Pancreas (tissue), 10 donors: ENCODE measurements around the gene TMEM120B. TPM values are rescaled to one million over a fixed set of nuclear protein-coding genes. Genes with fewer than 3 reads are reported as not detected.

Experiments
- ATAC-seq, 4 donors: fragments of 200-7000 bp; cut with Tn5 transposase; one replicate each; pipeline versions ENCODE4 v1.8.0 to v1.9.1; 2020; ENCODE audit warnings: mild to moderate bottlenecking in 4 of 4, moderate library complexity in 4 of 4
- DNase-seq, 6 donors: peaks; one replicate each; pipeline ENCODE4 v3.0.0-alpha.2; 2020
- FAIRE-seq: peaks from 2 replicates; lab custom pipeline; 2012; peaks lifted over from hg19 to GRCh38; lab: Jason Lieb, UNC
- H3K27ac ChIP-seq, 4 donors: fragments of 200-600 bp; sonication (generic); 1 replicate in 3 of 4; 2 replicates in 1 of 4; pipeline versions ENCODE4 v1.5.0 to v1.8.0; 2020
- H3K27me3 ChIP-seq, 4 donors: fragments of 200-600 bp; one replicate each; pipeline ENCODE4 v1.8.0; 2021
- H3K36me3 ChIP-seq, 3 donors: fragments of 200-600 bp; sonication (generic) in 1 of 3; one replicate each; pipeline versions ENCODE4 v1.5.0 to v1.8.0; 2020 to 2021
- H3K4me1 ChIP-seq, 3 donors: fragments of 200-600 bp; one replicate each; pipeline ENCODE4 v1.8.0; 2021
- H3K4me3 ChIP-seq, 4 donors: fragments of 200-600 bp; sonication (generic) in 2 of 4; one replicate each; pipeline versions ENCODE4 v1.5.0 to v1.8.0; 2020 to 2021
- H3K9me3 ChIP-seq, 4 donors: fragments of 200-600 bp; one replicate each; pipeline ENCODE4 v1.8.0; 2021
- CTCF ChIP-seq, 4 donors: fragments of 200-600 bp; sonication (generic) in 3 of 4; IDR thresholded peaks; one replicate each; pipeline versions ENCODE4 v1.5.0 to v1.8.0; 2021; ENCODE audit warnings: antibody characterized with exemption in 4 of 4
- WGBS, 2 donors: extraction: QIAGEN DNeasy Blood & Tissue Kit; methylation state at CpG; one replicate each; pipeline ENCODE4 v1.1.7; 2013; 5-methylcytosine and 5-hydroxymethylcytosine counted together
- intact Hi-C, 3 donors: fragments of 100-400 bp; cut with DNase I; formaldehyde crosslinking; loops; one replicate each; pipeline versions ENCODE4 v1.11.1 to v1.14.2; 2022
- polyA plus RNA-seq, 2 donors: library from polyadenylated mRNA; stranded (reverse); fragments of 200-250 nt; gene quantifications; one replicate each; pipeline ENCODE4 v1.2.3, GENCODE V29; 2013
- total RNA-seq, 6 donors: library from RNA; stranded (reverse); fragmentation: NEBNext Ultra II Directional in 4 of 6; extraction: Animal tissue kit (Norgen Biotek cat#: 25700) in 4 of 6; gene quantifications; one replicate each; pipeline versions ENCODE4 v1.2.1 to v1.2.4, GENCODE V29; 2021 to 2023
- donor health status: healthy with polysubstance abuse.
- donor health status: DM: no; HTN: no; CAD: no; lungs with moderate emphysema.
- donor health status: DM: no; HTN: no; CAD: no.
- donor health status: control.
- donor health status: control.
- donor health status: Bipolar disorder and iron deficiency.
- donor health status: DM: yes; HTN: yes; CAD: no.
- donor health status: DM: no; HTN: no; CAD: no.
- donor health status: DM: no; HTN: no; CAD: no.
- donor health status: DM: yes; HTN: yes; CAD: no.

The TMEM120B gene
- total and polyA plus RNA-seq, 8 donors: 8.2 to 19.8 (median 11.4) TPM

GRCh38 chr12:121830588-121831265 is 118.2 kb downstream of the TMEM120B start:
- no peak for FAIRE-seq
- Histone ChIP-seq H3K27me3 (no peaks in the 10 kb centered on the region), H3K27ac (no peak overlapping the region), H3K36me3 (peaks cover 5 to 43% (median 16%) of the 10 kb centered on the region in 3 donors), H3K4me1 (no peaks in the 10 kb centered on the region), H3K4me3 (no peak overlapping the region), H3K9me3 (no peaks in the 10 kb centered on the region)
- WGBS, 2 donors: 85 to 89% methylated on average over 29 of the region's 29 CpGs
- DNase-seq: no peak
- TF ChIP-seq CTCF (IDR thresholded peaks at IDR 0.05): no peak
- ATAC-seq: no peak
- intact Hi-C loops: no loop called here

Other genes with a start within 250 kb of the TMEM120B start
- 10 to 100 TPM in 3 of 6 donors, 1 to 10 TPM in 3; 7.4 to 21.7 (median 9.8) TPM for gene KDM2B, start 131.7 kb upstream of the TMEM120B start, total RNA-seq
- 10 to 100 TPM; 10.6 to 11.6 TPM for gene KDM2B, start 131.7 kb upstream of the TMEM120B start, polyA plus RNA-seq
- 10 to 100 TPM in 1 of 6 donors, 1 to 10 TPM in 5; 3.9 to 11.3 (median 5.8) TPM for gene ORAI1, start 86.2 kb upstream of the TMEM120B start, total RNA-seq
- gene ORAI1, start 86.2 kb upstream of the TMEM120B start, polyA plus RNA-seq: 1 to 10 TPM; 2.7 to 3.4 TPM
- under 1 TPM; 0.19 to 0.70 (median 0.46) TPM for gene MORN3, start 43.1 kb upstream of the TMEM120B start, total RNA-seq
- gene MORN3, start 43.1 kb upstream of the TMEM120B start, polyA plus RNA-seq: under 1 TPM; 0.49 to 0.99 TPM
- gene RHOF, start 80.9 kb downstream of the TMEM120B start, total RNA-seq: 10 to 100 TPM in 1 of 6 donors, 1 to 10 TPM in 5; 3.6 to 12.6 (median 4.9) TPM
- gene RHOF, start 80.9 kb downstream of the TMEM120B start, polyA plus RNA-seq: 1 to 10 TPM; 2.8 to 5.6 TPM
- gene SETD1B, start 91.3 kb downstream of the TMEM120B start, total RNA-seq: 10 to 100 TPM; 10.5 to 16.3 (median 12.2) TPM
- gene SETD1B, start 91.3 kb downstream of the TMEM120B start, polyA plus RNA-seq: 10 to 100 TPM in 1 of 2 donors, 1 to 10 TPM in 1; 9.2 to 18.5 TPM
- 1 to 10 TPM in 5 of 6 donors, under 1 TPM in 1; 0.71 to 3.0 (median 1.9) TPM for gene HPD, start 146.1 kb downstream of the TMEM120B start, total RNA-seq
- 1 to 10 TPM; 2.8 to 3.9 TPM for gene HPD, start 146.1 kb downstream of the TMEM120B start, polyA plus RNA-seq
- 10 to 100 TPM; 22.4 to 32.8 (median 25.6) TPM for gene PSMD9, start 176.0 kb downstream of the TMEM120B start, total RNA-seq
- gene PSMD9, start 176.0 kb downstream of the TMEM120B start, polyA plus RNA-seq: 10 to 100 TPM; 20.5 to 39.4 TPM
- gene CFAP251, start 205.8 kb downstream of the TMEM120B start, total RNA-seq: 1 to 10 TPM; 1.7 to 4.6 (median 2.9) TPM
- 1 to 10 TPM; 5.8 to 5.9 TPM for gene CFAP251, start 205.8 kb downstream of the TMEM120B start, polyA plus RNA-seq